GM10847 (cell line): ENCODE data around the gene LENEP.

Experiments used
- POLR2A ChIP-seq: IDR thresholded peaks from 2 replicates; pipeline ENCODE4 v1.6.1; 2011; ENCODE audit not compliant: insufficient read length; ENCODE audit errors: extremely low read depth

Gene LENEP

DNA sequence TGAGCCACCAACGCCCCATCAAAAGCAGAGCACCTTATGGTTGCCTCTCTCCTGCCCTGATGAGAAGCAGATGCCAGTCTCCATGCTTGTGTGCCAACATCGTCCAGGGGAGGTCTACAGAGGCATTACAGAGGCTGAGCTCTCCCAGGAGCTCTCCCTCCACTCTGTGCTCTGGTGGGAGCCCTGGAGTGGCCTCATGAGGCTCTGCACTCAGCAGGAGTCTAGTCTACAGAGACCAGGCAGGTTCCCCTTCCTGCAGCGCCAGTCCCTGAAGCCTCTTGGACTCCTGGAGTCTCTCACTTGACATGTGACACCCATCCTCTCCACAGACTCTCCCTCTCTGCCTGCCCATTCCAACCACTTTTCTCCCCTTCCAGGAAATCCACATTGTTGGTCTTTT is 43.7 kb downstream of the LENEP start:
- no peak for TF ChIP-seq POLR2A

DNA sequence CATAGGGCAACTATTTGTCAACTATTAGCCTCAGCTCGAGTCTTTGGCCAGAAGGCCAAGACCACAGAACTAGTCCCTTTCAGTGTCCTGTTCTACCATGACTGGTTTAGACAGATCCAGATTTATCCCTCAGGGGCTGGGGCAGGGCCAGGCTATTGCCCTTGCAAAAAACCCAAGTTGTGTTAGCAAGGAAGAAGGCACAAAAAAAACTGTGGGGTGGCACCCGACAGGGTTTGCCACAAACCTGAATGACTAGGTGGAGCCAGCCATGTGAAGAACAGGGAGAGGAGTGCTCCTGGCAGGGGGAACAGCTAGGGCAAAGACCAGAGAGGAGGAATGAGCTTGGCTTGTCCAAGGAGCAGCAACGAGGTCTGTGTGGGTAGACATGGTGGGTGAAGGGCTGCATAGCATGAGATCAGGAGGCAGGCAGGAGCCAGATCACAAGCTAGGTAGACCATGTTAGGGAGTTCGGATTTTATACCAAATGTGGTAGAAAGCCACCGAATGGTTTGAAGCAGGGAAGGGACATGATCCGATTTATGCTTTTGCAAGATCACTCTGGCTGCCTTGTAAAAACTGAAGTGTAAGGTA is 44.6 kb downstream of the LENEP start:
- TF ChIP-seq POLR2A, result no peak

DNA sequence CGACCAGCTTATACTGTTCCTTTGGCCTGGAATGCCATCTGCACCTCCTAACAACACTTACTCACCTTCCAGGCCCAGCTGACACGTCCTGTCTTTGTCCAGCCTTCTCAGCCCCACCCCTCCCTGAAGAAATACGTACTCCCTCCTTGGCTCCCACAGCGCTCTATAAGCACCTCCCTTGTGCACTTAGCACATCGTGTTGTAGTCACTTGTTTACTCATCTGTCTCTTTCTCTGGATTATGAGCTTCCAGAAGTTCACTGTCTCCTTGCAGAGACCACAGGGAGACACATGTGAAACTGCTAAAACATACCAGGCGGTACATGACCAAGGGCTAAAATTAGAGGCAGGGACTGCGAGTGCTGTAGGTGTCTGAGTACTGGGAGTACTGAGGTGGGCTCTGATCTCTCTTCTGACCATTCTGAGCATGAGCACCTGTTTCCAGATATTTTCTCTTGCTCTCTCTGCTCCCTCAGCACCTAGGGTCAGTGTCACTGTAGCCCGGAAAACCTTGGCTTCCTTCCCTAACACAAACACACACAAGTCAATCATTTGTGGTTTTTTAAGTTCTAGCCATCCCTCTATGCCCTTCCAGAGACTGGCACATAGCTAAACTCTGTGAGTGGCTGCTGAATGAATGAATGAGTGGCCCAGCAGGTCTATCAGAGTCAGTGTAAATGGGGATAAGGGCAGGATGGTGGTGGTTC is 45.4 kb downstream of the LENEP start:
- no peak for TF ChIP-seq POLR2A

- TF ChIP-seq POLR2A, result no peak
Observed at GRCh38 chr1:155039308-155039669, 45.9 kb downstream of the LENEP start.

DNA sequence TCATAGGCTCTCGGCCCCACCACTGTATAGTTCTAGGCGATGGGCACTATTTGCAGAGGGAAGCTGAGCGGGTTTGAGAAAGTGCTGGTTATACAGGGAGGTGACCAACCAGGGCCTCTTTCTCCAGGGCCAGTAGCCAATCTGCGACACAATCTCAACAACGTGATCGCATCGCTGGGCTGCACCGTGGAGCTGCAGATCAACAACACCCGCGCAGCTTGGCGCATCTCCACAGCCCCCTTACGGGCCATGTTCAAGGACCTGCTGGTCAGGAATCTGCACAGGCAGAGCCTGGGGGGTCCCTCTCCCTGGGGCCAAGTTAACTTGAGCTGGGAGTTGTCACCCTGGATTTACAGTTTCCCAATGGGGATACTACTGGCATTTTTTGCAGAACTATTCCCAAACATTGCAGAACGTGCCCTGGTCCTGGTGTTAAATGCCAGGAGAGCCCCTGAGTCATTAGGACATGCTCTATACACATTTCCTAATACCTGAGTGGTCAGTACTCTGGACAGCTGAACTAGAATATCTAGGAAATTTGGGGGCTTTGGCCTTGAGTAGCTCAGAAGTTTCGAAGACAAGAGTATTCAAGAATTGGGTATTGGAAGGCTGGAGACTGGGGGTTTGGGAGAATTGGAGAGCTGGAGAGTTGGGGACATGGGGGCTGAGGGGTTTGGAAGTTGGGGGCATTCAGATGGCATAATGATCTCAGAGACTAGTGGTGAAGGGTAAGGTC is 47.1 kb downstream of the LENEP start:
- TF ChIP-seq POLR2A, result no peak

DNA sequence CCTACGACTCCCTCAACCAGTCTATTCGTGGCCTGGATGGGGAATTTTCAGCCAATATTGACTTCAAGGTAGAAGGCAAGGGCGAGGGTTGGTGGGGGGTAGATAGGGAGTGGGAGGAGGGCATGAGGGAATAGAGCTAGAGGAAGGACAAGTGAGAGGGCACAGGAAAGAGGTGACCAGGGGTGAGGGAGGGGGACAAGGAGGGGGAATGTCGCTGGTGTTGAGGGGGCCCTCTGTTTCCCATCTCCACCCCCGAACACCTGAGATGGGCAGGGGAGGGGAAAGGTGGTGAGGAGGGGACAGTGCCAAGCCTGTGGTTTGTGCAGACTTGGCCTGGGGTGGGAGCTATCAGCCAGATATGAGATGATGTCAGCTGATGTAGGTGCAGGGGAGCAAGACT is 49.4 kb downstream of the LENEP start:
- no peak for TF ChIP-seq POLR2A

DNA sequence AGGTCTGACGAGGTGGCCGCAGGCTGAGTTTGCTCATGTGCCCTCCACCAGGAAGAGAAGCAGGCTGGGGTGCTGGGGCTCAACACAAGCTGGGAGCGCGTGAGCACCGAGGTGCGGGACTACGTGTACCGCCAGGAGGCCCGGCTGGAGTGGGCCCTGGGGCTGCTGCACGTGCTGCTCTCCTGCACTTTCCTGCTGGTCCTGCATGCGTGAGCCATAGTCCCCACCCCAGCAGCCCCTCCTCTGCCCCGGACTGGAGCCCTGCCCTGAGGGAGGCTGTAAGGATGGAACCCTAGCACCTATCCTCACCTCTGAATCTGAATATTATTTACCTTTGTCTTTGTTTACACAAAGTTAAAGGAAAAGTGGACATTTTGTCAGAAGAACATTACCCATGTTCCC is 49.9 kb downstream of the LENEP start:
- TF ChIP-seq POLR2A, result no peak

DNA sequence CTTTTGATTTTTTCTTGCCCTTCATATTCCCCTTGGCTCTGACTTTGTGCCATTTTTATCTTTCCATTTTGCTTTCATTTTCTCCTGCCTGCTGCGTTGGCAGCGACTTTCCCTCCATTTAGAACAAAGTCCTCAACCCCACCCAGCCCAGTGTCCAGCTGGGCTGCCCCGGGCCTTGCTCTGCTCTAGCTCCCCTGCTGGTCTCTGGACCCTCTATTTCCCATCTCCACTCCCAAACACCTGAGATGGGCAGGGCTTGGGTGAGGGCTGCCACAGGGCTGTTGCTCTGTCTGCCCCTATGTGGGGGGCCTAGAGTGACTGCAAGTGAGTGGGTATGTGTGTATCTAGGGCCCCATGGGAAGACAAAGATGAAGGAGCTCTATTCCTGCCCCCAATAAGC is 50.4 kb downstream of the LENEP start:
- no peak for TF ChIP-seq POLR2A
